CD4-positive, alpha-beta T cell treated with Interleukin-2 at 100 ng/mL for 4 hours (primary cell): ENCODE measurements around the gene SBK2.
"Not testable (repeated sequence)": the region's sequence is repeated elsewhere in the genome, so short reads cannot be mapped to it uniquely, and the experiment has no call there.

Experiments
- DNase-seq: peaks from one replicate; pipeline ENCODE4 v3.0.0-alpha.2; 2020; ENCODE audit warnings: low spot score

Gene SBK2

DNA sequence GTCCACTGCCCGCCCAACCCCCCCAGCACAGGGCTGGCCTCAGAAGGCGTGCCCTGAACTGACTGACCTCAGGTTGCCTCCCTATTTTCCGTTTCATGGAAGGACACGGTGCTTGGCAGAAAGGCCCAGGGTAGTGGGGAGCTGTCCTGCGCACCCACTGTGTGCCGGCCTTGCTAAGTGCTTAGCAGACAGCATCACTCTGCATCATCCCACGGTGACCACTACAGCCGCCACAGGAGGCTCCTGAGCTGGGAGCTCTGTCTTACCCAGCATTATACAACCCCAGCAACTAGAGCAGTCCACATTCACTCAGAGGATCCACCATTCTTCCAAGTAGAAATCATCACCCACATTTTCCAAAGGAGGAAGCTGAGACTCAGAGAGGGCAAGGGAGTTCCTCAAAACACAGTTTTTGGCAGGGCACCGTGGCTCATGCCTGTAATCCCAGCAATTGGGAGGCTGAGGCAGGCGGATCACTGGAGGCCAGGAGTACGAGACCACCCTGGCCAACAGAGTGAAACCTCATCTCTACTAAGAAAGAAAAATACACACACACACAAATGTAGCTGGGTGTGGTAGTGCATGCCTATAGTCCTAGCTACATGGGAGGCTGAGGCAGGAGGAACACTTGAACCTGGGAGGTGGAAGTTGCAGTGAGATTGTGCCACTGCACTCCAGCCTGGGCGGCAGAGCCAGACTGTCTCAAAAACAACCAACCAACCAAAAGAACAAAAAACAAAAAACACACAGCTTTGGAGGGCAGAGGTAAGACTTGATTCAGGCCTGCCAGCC lies 1.6 kb downstream of the SBK2 start:
- DNase-seq: no peak

DNA sequence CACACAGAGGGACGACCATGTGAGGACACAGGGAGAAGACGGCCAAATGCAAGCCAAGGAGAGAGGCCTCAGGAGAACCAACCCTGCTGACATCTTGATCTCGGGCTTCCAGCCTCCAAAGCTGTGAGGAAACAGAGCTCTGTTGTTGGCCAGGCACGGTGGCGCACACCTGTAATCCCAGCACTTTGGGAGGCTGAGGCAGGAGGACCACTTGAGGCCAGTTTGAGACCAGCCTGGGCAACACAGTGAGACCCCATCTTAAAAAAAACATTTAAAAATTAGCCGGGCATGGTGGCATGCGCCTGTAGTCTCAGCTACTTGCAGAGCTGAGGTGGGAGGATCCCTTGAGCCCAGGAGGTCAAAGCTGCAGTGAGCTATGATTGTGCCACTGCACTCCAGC lies 2.7 kb downstream of the SBK2 start:
- DNase-seq: not testable (repeated sequence)

DNA sequence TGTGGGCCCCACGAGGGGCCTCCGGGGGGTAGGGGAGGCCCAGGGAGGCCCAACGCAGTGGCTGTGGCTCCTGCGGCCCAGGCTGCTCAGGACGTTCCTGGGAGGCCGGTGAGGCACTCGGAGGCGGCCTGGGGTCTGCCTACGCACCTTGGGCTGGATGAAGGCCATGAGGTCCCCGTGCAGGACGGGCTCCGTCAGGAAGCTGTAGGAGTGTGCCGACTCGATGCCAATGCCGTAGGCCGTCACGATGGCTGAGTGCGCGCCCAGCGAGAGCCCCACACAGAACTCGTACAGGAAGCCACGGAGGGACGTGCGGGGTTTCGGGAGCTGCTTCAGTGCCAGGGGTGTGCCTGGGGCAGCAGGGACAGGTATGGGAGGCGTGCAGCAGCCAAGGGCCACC lies 5.9 kb downstream of the SBK2 start:
- DNase-seq: no peak

DNA sequence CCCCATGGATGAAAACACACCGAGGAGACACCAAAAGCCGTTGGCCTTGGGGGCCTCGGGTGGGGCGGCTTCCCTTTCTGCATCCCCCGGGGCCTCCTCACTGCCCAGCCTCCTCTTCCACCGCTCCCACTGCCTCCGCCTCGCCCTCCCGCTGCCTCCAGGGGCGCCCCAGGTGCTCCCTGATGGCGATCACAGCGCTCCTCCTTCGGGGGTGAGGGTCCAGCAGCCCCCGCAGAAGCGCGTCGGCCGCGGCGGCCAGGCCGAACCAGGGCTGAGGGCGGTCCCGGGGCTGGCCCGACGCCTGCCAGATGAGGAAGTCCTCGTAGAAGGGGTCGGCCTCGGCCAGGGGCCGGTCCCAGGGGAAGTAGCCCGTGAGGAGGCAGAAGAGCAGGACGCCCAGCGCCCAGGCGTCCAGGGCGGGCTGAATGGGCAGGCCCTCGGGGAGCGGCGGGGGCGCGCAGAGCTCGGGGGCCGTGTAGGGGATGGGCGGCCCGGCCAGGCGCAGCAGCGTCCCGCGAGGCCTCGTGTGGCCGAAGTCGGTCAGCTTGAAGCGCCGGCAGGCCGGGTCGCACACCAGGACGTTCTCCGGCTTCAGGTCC lies 7.2 kb downstream of the SBK2 start:
- DNase-seq: no peak

DNA sequence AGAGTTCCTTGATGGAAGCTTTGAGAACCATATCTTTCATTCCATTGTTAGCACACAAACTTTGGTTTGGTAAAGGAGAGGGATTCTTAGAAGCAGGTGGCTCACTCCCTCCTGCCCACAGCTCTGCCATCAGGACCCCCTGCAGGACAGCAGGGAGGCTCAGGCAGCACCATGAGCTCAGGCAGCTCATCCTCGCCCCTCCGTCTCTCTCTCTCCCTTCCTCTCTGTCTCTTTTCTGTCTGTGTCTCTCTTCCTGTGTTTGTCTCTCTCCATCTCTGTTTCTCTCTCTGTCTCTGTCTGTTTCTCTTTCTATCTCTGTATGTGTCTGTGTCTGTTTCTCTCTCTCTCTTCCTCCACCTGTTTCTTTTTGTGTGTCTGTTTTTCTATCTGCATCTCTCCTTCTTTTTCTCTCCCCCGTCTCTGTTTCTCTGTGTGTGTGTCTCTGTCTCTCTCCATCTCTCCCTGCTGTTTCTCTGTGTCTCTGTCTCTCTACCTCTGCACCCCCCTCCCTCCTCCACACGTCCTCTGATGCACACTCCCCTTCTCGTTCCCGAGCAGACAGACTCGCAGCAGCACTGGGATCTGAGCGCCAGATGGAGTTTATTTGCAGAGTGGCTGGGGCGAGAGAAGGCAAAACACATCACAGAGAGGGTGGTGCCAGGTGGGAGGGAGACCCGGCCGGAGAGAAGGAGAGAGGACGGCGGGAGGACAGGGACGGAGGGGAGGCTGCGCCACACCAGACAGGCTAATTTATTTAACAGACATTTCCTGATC lies 8.7 kb downstream of the SBK2 start:
- no peak for DNase-seq

DNA sequence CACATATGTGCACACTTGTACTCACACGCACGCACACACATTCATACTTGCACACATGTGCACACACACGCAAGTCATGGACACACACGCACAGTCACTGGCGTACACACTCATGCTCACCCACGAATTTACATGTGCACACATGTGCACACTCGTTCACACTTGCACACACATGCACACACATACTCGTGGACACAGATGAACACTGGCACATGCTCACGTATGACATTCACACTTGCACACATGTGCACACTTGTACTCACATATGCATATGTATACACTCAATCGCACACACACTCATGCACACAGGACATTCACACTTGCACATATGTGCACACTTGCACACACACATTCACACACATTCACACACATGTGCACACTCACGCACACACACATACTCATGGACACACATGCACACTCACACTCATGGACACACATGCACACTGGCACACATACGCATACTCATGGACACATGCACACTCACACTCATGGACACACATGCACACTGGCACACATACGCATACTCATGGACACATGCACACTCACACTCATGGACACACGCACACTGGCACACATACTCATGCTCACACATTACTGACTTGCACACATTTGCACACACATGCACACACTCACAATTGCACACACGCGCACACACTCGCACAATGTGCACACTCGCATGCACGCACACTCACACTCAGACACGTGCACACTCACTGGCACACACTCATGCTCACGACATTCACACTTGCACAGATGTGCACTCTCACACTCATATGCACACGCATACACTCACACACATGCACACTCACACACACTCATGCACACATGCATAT lies 9.5 kb downstream of the SBK2 start:
- no peak for DNase-seq

DNA sequence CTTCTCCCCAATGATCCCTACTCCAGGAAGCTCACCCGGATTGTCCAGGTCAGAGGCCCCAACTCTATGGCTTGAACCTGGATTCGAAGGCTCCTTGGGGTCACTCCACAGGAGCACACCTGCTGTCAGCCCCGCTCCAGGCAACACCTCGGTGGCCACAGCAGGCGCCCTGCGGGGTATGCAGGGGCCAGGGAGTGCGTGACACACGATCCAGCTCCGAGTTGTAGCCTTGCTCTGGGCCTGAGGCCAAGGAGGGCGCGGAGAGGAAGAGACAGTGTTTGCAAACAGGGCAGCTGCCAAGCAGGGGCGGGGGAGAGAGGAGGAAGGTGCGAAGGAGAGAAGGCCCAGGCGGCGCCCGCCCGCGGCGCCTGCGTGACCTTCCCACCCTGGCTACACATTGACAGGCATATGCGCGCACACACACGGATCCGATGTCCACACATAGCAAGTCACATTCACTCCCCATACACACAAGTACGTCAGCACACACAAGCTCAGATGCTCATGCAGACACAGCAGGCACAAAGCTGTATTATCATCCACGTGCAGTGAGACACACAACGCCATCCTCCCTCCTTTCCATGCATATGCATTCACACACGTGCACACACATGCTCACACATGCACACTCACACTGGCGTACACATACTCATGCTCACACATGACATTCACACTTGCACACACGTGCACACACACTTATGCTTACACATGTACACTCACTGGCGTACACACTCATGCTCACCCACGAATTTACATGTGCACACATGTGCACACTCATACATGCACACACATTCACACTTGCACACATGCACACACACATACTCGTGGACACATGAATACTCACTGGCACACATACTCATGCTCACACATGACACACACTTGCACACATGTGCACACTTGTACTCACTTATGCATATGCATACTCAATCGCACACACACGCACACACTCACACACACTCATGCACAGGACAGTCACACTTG lies 10.4 kb downstream of the SBK2 start:
- DNase-seq: no peak

DNA sequence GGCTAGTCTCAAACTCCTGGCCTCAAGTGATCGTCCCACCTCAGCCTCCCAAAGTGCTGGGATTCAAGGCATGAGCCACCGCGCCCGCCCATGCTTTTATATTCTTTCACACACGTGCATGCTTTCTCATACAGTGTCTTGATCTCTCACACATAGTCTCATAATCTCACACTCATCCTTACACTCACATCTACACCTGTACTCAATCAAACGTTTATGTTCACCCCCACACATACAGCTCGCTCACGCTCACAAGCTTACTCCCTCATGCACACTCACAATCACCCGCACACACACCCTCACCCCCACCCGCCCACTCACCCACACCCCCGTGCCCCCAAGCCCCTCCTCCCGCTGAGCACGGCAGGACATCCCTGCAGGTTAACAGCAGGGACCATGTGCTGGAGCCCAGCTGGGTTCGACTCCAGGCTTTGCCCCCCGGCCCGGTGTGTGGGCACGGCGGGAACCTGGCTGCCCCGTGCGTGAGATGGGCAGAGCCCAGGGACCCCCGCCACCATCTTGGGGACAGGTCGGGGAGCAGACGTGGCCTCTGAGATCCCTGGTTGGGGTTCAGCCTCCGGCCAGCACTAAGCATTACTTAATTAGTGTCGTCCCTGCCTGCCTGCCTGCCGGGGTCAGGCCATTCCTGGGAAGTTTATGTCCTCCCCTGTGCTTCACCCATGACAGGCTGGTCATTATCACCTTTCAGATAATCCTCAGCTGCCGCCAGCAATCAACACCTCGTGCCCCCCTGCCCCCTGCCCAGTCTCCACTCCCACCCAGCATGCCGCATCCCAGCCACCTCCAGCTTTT lies 11.4 kb downstream of the SBK2 start:
- DNase-seq: no peak

DNA sequence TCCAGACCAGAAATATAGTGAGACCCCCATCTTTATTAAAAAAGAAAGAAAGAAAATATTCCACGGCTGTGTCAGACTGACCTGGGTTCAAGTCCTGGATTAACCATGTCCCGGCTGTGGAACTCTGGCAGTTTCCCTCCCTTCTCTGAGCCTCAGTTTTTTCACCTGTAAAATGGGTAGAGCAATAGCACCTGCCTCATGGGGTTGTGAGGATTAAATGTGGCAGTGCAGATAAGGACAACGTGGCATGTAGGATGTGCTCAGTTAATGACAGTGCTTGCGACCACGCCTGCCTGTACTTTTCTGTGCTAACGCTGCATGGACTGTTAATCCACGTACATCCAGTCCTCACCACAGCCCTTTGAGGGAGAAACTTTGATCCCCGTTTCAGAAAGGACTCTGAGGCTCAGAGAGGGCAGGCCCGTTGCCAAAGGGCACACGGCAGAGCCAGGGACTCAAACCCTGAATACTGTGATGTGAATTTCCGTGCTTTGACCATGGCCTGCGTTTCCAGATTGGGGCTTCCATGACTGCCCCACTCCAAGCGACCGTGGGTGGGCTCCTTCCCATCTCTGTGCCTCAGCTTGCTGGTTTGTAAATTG lies 16.1 kb downstream of the SBK2 start:
- no peak for DNase-seq

DNA sequence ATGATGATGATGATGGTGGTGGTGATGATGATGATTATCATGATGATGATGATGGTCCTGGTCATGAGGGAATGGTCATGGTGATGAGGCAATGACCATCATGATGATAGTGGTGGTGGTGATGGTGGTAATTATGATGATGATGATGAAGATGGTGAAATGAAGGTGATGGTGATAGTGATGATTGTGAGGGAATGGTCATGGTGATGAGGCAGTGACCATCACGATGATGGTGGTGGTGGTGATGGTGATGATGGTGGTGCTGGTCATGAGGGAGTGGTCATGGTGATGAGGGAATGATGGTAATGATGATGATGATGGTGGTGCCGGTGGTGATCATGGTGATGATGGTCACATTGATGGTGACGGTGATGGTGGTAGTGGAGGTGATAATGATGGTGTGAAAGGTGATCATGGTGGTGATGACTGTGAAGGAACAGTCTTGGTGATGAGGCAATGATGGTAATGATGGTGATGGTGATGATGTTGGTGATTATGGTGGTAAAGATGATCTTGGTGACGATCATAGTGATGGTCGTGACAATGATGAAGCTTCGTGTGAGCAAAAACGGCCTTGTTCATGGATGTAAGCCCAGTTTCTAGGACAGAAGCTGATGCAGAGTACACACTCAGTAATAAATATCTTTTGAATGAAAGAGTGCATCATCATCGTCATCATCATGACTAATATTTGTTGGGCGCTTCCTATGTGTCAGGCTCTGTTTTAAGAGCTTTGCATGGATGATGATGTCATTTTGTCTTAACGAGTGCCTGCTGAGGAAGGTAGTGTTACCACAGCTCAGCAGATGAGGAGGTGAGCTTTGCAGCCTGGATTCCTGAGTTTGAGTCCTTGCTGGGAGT lies 17.3 kb downstream of the SBK2 start:
- no peak for DNase-seq

DNA sequence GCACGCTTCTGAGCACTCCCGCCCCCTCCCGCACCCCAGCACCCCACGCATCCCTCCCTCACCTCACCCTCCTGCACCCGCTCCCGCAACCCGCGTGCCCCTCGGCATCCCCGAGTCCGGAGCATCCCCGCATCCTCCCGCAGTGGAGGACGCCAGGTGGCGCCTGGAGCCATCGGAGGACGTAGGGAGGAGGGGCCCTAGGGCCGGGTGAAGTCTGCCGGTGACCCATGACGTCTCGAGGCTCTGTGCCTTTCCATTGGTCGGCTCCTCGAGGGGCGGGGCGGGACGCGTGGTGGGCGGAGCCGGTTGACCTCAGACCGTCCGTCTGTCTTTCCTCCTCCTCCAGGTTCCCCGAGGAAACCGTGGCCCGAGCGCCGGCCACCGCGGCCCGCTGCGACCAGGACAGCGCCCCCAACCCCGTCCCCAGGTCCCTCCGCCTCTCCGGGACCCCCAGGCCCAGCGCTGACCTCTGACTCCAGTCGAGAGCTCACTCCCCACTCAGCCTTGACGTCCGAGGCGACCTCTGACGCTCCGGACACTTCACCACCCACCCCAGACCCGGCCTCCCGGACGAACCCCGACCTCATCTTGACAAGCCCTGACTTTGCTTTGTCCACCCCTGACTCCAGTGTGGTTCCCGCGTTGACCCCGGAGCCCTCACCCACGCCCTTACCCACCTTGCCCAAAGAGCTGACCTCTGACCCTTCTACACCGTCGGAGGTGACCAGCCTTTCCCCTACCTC lies 19.9 kb downstream of the SBK2 start:
- peak; percentile 91 for DNase-seq

DNA sequence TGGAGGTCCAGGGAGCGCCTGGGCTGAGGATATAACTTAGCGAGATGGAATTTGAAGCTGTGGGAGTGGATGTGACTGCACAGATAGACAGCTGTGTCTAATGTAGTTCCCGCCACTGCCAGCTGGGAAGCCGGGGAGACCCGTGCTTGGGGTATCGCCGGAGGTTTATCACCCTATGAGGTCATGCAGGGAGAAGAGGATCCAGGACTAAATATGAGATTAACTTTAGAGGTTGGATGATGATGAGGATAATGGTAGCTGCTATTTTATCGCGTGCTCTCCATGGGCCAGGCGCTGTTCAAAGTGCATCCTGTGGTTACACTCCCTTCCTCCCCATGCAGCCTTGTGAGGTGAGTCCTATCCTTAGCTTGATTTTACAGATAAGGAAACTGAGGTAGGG lies 28.8 kb downstream of the SBK2 start:
- DNase-seq: no peak

DNA sequence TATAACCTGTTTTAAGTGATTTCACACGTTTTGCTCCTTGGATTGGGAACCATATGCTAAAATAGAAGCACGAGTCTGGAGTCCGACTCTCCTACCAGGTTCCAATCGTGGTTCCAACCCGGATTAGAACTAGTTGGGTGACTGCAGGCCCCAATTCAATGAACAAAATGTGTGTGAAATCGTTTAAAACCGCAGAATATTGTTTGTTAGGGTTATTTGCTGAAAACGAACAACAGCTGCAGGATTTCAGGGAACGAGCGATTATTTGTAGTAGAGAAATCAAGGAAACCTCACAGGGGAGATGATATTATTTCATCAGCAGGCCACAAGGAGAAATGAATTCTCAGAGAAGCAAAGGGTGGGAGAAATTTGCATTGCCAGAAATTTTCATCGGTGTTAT lies 32.0 kb downstream of the SBK2 start:
- no peak for DNase-seq

DNA sequence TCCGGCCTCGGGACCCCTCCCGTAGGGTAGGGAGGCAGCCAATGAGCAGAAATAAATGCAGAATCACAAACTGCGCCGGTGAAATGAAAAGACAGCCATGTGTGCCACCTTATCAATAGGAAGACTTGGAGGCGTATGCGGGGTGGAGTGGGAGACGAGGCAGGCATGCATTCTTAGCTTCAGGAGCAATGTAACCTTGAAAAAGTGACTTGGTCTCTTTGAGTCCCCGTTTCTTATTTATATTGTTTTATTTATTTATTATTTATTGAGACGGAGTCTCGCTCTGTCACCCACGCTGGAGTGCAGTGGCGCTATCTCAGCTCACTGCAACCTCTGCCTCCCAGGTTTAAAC lies 32.7 kb downstream of the SBK2 start:
- DNase-seq: no peak

DNA sequence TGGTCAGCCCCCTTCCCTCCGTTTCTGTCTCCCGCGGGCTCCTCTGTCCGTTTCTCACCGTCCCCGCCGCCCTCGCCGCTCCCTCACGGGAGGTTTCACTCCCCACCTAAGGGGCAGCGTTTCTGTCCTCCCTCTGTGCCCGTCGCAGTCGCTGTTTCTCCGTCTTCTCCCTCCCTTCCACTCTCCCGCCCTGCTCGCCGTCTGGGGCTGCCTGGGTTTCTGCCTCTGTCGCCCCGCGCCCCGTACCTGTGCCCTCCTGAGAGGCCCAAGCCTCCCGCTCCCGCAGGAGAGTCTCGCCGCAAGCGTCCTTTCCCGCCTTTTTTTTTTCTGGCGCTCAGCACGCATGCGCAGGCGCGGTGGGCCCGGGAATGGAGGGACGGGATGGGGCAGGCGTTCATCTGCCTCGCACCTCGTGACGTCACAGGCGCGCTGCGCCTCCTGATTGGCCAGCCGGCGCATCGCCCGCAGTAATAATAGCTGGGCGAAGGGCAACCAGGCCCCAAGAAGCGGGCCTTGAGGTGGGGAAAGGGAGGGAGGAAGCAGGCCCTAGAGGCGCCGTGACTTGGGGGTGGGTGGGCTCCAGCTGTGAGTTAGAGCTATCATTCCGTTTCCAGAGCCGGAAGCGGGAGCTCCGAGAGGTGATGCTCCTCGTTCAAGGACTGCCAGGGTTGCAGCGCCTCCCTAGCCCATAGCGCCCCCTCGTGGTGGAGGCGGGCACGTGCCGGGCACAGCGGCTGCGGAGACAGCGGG lies 33.3 kb downstream of the SBK2 start:
- DNase-seq: peak; percentile 91

DNA sequence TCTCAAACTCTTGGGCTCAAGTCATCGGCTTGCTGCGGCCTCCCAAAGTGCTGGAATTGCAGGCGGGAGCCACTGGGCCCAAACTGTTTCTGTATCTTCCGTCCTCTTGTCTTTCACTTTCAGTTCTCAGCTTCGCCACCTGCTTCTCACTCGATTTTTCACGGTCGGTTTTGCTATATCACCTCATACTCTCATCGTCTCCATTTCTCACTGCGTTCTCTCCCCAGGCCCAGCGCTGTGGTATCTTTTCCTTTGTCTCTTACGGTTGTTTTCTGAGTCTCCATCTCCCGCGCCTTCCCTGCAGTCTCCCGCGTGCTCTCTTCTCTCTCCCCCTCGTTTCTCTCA lies 33.8 kb downstream of the SBK2 start:
- DNase-seq: no peak

DNA sequence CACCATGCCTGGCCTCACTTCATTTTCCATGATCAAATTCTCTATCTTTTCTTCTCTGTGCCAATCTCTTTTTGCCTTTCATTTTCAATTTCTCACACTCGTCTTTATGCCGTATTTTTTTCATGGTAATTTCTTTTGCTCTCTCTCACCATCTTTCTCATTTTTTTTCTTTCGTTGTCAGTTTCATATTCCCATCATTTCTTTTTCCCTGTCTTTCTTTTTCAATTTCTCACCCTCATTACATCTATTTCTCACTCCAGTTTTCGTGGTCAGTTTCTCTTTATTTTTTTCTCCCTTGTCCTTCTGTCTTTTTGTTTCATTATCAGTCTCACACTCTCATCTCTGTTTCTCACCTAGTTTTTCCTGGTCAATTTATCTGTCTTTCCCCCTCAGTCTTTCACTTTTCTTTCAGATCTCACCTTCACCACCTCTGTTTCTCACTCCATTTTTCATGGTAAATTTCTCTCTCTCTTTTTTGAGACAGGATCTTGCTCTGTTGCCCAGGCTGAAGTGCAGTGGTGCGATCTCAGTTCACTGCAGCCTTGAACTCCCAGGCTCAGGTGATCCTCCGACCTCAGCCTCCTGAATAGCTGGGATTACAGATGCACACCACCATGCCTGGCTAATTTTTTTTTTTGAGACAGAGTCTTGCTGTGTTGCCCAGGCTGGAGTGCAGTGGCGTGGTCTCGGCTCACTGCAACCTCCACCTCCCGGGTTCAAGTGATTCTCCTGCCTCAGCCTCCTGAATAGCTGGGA lies 34.6 kb downstream of the SBK2 start:
- no peak for DNase-seq
